ENCODE results near the gene LBP.
A peak's percentile ranks its signal among the peaks of the same experiment; 100 is the strongest.

The LBP gene

DNA sequence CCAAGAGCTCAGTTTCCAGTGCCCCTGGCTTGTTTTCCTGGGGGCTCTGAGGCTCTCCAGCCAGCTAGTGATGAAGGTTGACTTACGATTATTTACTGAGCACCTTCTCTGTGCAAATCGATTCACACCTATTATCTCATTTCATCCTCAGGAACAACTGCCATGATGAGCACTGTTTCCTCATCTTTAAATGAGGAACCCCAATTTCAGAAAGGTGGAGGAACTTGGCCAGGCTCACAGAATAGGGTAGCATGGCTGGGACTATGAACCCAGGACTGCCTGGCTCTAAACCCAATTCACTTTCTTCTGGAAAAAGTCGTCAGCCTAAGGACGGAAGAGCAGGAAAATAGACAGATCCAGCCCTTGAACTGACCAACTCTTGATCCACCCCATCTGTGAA lies 45.8 kb upstream of the LBP start:
- no peak for TF ChIP-seq SIN3A (IDR thresholded peaks at IDR 0.05; ENCODE audit: borderline replicate concordance, insufficient read depth, low read length)
- TF ChIP-seq FOXP2 (optimal IDR thresholded peaks at IDR 0.05; ENCODE audit: borderline replicate concordance, extremely low read depth, extremely low read length, insufficient read depth): no peak
- TF ChIP-seq, protein P1, sequence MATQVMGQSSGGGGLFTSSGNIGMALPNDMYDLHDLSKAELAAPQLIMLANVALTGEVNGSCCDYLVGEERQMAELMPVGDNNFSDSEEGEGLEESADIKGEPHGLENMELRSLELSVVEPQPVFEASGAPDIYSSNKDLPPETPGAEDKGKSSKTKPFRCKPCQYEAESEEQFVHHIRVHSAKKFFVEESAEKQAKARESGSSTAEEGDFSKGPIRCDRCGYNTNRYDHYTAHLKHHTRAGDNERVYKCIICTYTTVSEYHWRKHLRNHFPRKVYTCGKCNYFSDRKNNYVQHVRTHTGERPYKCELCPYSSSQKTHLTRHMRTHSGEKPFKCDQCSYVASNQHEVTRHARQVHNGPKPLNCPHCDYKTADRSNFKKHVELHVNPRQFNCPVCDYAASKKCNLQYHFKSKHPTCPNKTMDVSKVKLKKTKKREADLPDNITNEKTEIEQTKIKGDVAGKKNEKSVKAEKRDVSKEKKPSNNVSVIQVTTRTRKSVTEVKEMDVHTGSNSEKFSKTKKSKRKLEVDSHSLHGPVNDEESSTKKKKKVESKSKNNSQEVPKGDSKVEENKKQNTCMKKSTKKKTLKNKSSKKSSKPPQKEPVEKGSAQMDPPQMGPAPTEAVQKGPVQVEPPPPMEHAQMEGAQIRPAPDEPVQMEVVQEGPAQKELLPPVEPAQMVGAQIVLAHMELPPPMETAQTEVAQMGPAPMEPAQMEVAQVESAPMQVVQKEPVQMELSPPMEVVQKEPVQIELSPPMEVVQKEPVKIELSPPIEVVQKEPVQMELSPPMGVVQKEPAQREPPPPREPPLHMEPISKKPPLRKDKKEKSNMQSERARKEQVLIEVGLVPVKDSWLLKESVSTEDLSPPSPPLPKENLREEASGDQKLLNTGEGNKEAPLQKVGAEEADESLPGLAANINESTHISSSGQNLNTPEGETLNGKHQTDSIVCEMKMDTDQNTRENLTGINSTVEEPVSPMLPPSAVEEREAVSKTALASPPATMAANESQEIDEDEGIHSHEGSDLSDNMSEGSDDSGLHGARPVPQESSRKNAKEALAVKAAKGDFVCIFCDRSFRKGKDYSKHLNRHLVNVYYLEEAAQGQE (IDR thresholded peaks at IDR 0.05; ENCODE audit: insufficient read depth in 1 of 2, low read depth in 2 of 2, low read length in 2 of 2): no peak
- no peak for TF ChIP-seq POLR2AphosphoS5 (IDR thresholded peaks at IDR 0.05; ENCODE audit: low read depth, low read length)
- no peak for TF ChIP-seq TAF1 (IDR thresholded peaks at IDR 0.05; ENCODE audit: borderline replicate concordance, insufficient read depth, low read length)

DNA sequence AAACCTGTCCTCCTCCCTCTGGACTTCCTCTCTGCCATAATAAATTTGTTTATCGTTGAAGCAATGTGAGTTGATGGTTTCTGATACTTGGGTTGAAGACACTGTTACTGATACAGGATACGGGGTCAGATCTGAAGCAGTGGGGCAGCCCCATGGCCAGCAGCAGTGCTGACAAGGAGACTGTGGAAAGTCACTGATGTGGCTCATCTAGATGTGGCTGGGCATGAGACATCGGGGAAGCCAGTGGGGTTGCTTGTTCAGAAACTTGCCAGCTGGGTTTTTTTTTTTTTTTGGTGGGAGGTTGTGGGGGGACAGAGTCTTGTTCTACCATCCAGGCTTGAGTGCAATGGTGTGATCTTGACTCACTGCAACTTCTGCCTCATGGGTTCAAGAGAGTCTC lies 45.0 kb upstream of the LBP start:
- TF ChIP-seq, protein P1 (IDR thresholded peaks at IDR 0.05; ENCODE audit: insufficient read depth in 1 of 2, low read depth in 2 of 2, low read length in 2 of 2): no peak
- TF ChIP-seq POLR2AphosphoS5 (IDR thresholded peaks at IDR 0.05; ENCODE audit: low read depth, low read length): 0 out of 2 replicates have a peak, but pooled peaks have one; percentile 21

DNA sequence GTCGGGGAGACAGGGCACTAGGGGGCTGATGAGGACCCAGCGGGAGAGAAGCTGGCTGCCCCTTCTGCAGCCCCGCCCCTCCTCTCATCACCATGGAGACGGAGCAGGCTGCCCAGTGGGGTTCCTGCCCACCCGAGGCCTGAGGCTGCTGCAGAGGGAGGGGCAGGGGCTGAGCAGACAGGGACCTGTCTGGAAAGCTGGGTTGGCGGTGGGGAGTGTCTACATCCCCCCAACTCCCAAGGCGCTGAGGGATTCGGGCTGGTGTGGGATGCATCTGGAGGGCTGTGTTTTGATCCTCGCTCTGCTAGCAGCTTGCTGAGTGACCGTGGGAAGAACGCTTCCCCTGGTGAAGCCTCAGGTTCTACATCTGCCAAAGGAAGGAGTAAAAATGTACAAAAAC lies 43.5 kb upstream of the LBP start:
- no peak for TF ChIP-seq POLR2AphosphoS5 (IDR thresholded peaks at IDR 0.05; ENCODE audit: low read depth, low read length)
- TF ChIP-seq FOXP2 (optimal IDR thresholded peaks at IDR 0.05; ENCODE audit: borderline replicate concordance, extremely low read depth, extremely low read length, insufficient read depth): no peak
- no peak for TF ChIP-seq TAF1 (IDR thresholded peaks at IDR 0.05; ENCODE audit: borderline replicate concordance, insufficient read depth, low read length)
- TF ChIP-seq SIN3A (IDR thresholded peaks at IDR 0.05; ENCODE audit: borderline replicate concordance, insufficient read depth, low read length): no peak
- TF ChIP-seq, protein P1 (IDR thresholded peaks at IDR 0.05; ENCODE audit: insufficient read depth in 1 of 2, low read depth in 2 of 2, low read length in 2 of 2): no peak

DNA sequence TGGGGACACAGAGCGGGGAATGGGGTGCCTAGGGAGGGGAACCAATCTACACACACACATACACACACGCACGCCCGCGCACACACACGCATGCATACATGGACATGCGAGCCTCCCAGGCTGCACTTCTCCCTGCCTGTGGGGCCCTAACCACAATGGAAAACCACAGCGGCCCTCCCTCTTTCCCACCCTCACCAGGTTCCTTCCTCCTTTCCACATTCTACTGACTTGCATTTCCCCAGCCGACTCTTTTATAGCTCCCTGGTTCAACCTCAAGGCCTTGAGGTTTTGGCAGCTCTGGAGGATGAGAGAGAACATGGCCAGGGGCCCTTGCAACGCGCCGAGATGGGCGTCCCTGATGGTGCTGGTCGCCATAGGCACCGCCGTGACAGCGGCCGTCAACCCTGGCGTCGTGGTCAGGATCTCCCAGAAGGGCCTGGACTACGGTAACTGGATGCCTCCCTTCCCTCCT lies 42.3 kb upstream of the LBP start, which contains the start of gene BPI:
BPI (plus strand) TSS at position 249 of the 472 bp plus-strand sequence; CDS start at position 317, 68 bp downstream.
- TF ChIP-seq TAF1 (IDR thresholded peaks at IDR 0.05; ENCODE audit: borderline replicate concordance, insufficient read depth, low read length): no peak
- TF ChIP-seq, protein P1 (IDR thresholded peaks at IDR 0.05; ENCODE audit: insufficient read depth in 1 of 2, low read depth in 2 of 2, low read length in 2 of 2): no peak
- TF ChIP-seq FOXP2 (optimal IDR thresholded peaks at IDR 0.05; ENCODE audit: borderline replicate concordance, extremely low read depth, extremely low read length, insufficient read depth): no peak
- no peak for TF ChIP-seq SIN3A (IDR thresholded peaks at IDR 0.05; ENCODE audit: borderline replicate concordance, insufficient read depth, low read length)
- TF ChIP-seq POLR2AphosphoS5 (IDR thresholded peaks at IDR 0.05; ENCODE audit: low read depth, low read length): no peak; the same call in 1 of the 2 replicates

Measured in PFSK-1 (cell line).